Glomerular visceral epithelial cell (primary cell): ENCODE measurements around the gene LCA5.
A peak's percentile ranks its signal among the peaks of the same experiment; 100 is the strongest.
"Not testable (repeated sequence)": the region's sequence is repeated elsewhere in the genome, so short reads cannot be mapped to it uniquely, and the experiment has no call there.

Experiments used
- DNase-seq: peaks from one replicate; pipeline ENCODE4 v3.0.0-alpha.2; 2016; ENCODE audit errors: extremely low spot score

The LCA5 gene

GRCh38 chr6:79467716-79468115, 69.5 kb downstream of the LCA5 start:
- no peak for DNase-seq

GRCh38 chr6:79466207-79466834, 70.9 kb downstream of the LCA5 start:
- peak; percentile 13 for DNase-seq

GRCh38 chr6:79465381-79465780, 71.8 kb downstream of the LCA5 start:
- no peak for DNase-seq

DNA sequence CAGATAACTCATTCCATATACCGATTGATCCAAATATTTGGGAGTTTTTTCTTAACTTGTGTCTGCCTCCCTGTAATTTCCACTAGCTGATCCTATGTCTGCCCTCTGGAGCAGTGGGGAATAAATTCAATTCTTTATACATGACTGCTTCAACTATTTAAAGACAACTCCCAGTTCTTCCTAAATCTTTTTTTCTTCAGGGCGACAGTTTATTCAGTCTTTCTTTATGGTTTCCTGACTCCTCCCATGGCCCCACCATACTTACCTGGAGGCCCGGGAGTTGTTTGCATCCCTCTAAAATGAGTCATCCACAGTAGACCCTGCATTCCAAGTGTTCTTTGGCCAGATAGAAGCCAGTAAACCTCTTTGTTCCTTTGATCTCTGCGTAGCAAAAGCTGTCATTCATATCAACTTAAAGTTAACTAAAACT, 73.6 kb downstream of the LCA5 start:
- DNase-seq, result peak; percentile 54

- no peak for DNase-seq
Measured at GRCh38 chr6:79461205-79461604, 76.0 kb downstream of the LCA5 start.

DNA sequence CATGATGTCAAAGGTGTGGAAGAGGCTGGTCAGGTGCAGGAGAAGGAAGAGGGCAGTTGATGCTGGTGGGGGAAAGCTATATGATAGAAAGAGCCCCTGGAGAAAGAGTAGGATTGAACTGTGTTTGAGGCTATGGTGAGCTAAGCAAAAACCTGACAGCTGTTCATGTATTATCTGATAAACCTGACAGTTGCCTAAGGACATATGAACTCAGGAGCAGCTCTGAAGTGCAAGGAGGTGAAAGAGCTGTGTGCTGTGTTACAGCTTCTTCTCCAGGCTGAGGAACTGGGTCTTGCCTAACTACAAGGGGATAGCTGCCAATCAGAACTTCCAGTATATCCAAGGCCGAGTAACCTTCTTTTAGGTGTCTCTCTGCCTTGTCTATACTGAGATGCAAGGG, 81.8 kb downstream of the LCA5 start:
- DNase-seq, result no peak

DNA sequence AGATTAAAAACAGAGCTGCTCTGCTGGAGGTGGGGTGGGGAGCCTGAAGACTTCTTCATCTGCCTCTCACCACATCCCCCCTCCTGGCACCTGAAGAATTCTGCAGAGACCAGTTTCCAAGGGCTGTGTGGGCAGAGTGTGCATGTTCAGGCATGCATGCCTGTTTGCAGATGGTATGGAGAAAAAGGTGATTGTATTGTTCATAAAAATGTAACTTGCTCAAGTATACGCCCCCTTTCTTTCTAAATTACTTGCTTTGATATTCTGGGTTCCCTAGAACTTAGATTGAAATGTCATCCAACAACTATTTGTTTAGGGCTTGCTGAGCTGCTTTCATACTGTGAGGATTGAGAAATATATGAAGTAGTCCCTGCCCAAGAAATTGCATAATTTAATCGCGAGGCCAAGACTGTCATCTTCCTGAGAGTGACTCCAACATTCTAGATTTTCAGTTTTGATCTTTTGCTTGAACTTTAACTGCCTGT, 83.6 kb downstream of the LCA5 start:
- DNase-seq, result peak; percentile 47

- DNase-seq, result no peak
Measured at GRCh38 chr6:79450984-79451383, 86.2 kb downstream of the LCA5 start.

- DNase-seq, result no peak
Measured at GRCh38 chr6:79446006-79446405, 91.2 kb downstream of the LCA5 start.

GRCh38 chr6:79443876-79444275, 93.4 kb downstream of the LCA5 start:
- DNase-seq, result not testable (repeated sequence)

DNA sequence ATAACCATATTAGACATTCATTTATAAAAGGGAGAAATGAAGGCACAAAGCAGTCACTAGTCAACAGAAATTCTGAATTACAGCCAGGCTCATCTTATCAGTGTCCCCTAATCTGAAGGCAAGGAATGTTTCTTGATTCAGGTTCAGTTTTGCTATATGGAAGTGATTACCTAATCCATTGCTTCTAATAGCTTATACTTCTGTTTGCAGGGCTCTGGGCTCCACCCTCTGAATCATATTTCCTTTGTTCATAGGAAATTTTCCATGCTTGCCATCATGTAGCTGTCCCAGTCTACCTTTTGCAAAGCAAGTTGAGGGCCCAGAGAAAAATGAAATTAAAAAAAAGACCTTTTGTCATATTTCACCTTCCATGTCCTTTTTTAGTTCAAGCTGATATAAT, 96.0 kb downstream of the LCA5 start:
- no peak for DNase-seq

- no peak for DNase-seq
Measured at GRCh38 chr6:79440598-79440997, 96.6 kb downstream of the LCA5 start.

GRCh38 chr6:79438030-79438429, 99.2 kb downstream of the LCA5 start:
- no peak for DNase-seq

DNA sequence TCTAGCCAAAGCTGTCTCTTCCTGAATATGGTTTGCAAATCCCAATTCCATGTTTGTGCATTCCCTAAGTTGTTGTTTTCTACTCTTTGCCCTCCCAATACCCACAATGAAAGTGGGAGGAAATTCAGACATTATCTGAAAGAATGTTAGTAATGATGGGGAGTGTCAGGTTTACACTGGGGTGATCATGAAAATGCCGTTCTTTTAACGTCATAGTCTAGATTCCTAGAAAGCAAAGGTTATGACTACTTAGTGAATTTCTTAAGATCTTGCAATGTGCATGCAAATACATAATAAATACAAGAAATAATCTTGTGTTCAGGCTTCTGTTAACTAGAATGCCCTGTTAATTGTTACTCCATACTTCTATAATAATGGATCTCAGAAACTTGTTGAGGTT, 101.0 kb downstream of the LCA5 start:
- no peak for DNase-seq

- no peak for DNase-seq
Measured at GRCh38 chr6:79435746-79436145, 101.5 kb downstream of the LCA5 start.
